HG02763 (cell line): ENCODE results near the gene PROX1.

Source experiments
- ATAC-seq: cut with Tn5 transposase; IDR thresholded peaks from one replicate; pipeline ENCODE4 v1.9.1; 2021; ENCODE audit warnings: mild to moderate bottlenecking, moderate library complexity; ENCODE audit not compliant: unreplicated experiment

The PROX1 gene

GRCh38 chr1:213987927-213988506 is at the start of gene PROX1:
Gene PROX1, plus strand, starts transcription at chr1:213987973. Its CDS starts 8,563 bp downstream, at chr1:213996536.
- ATAC-seq: peak; percentile 16

- ATAC-seq: no peak
These were observed 49.0 kb upstream of the PROX1 start for GRCh38 chr1:213938776-213939175.

GRCh38 chr1:213939888-213940287 is 47.9 kb upstream of the PROX1 start:
- ATAC-seq: no peak

- no peak for ATAC-seq
These were observed 46.8 kb upstream of the PROX1 start for GRCh38 chr1:213940947-213941346.

GRCh38 chr1:213942061-213942460 is 45.7 kb upstream of the PROX1 start:
- ATAC-seq: no peak

- ATAC-seq: no peak
These were observed 40.5 kb upstream of the PROX1 start for GRCh38 chr1:213947200-213947801.

- no peak for ATAC-seq
These were observed 35.9 kb upstream of the PROX1 start for GRCh38 chr1:213951876-213952275.

- no peak for ATAC-seq
These were observed 34.0 kb upstream of the PROX1 start for GRCh38 chr1:213953806-213954205.

GRCh38 chr1:213956295-213956770 is 31.4 kb upstream of the PROX1 start:
- no peak for ATAC-seq

GRCh38 chr1:213958346-213958745 is 29.4 kb upstream of the PROX1 start:
- no peak for ATAC-seq

- no peak for ATAC-seq
These were observed 26.8 kb upstream of the PROX1 start for GRCh38 chr1:213960963-213961362.

GRCh38 chr1:213962508-213962907 is 25.3 kb upstream of the PROX1 start:
- no peak for ATAC-seq

- no peak for ATAC-seq
These were observed 21.7 kb upstream of the PROX1 start for GRCh38 chr1:213966122-213966521.

GRCh38 chr1:213968146-213968825 is 19.5 kb upstream of the PROX1 start:
- ATAC-seq: no peak

- ATAC-seq: no peak
These were observed 17.7 kb upstream of the PROX1 start for GRCh38 chr1:213969958-213970555.

GRCh38 chr1:213972141-213972540 is 15.6 kb upstream of the PROX1 start:
- ATAC-seq: no peak

GRCh38 chr1:213973129-213973528 is 14.6 kb upstream of the PROX1 start:
- ATAC-seq: no peak

GRCh38 chr1:213976665-213977485 is 10.9 kb upstream of the PROX1 start:
- no peak for ATAC-seq

GRCh38 chr1:213977486-213977842 is 10.3 kb upstream of the PROX1 start:
- ATAC-seq: no peak

GRCh38 chr1:213977909-213978308 is 9.9 kb upstream of the PROX1 start:
- no peak for ATAC-seq
